Mucosa of descending colon (tissue), 3 donors: ENCODE data around the gene HSD17B7. TPM values are rescaled to one million over a fixed set of nuclear protein-coding genes. Genes with fewer than 3 reads are reported as not detected.
"Not testable (repeated sequence)": the region's sequence is repeated elsewhere in the genome, so short reads cannot be mapped to it uniquely, and the experiment has no call there.

Experiments
- ATAC-seq: fragments of 200-7000 bp; cut with Tn5 transposase; one replicate; pipeline ENCODE4 v1.9.1; 2020; ENCODE audit warnings: mild to moderate bottlenecking, moderate library complexity
- DNase-seq, 3 donors: peaks; one replicate each; pipeline ENCODE4 v3.0.0-alpha.2; 2020
- H3K36me3 ChIP-seq: fragments of 200-600 bp; one replicate; pipeline ENCODE4 v1.8.0; 2021; ENCODE audit warnings: low read depth, mild to moderate bottlenecking
- H3K4me1 ChIP-seq: fragments of 200-600 bp; one replicate; pipeline ENCODE4 v1.8.0; 2021; ENCODE audit warnings: low read depth, mild to moderate bottlenecking
- H3K4me3 ChIP-seq: fragments of 200-600 bp; one replicate; pipeline ENCODE4 v1.8.0; 2021; ENCODE audit warnings: mild to moderate bottlenecking
- H3K9me3 ChIP-seq: fragments of 200-600 bp; one replicate; pipeline ENCODE4 v1.8.0; 2021; ENCODE audit warnings: mild to moderate bottlenecking
- intact Hi-C, 2 donors: fragments of 100-400 bp; cut with DNase I in 1 of 2; cut with micrococcal nuclease in 1 of 2; formaldehyde crosslinking; loops; one replicate each; pipeline versions ENCODE4 v1.11.0 to v1.11.1; 2022; cut with DNase I, micrococcal nuclease
- long read RNA-seq, 2 donors: library from polyadenylated mRNA; unstranded; transcript quantifications; one replicate each; pipeline ENCODE4 v2.0.0, GENCODE V29; 2019 to 2021
- total RNA-seq, 3 donors: library from RNA; stranded (reverse); fragmentation: NEBNext Ultra II Directional in 2 of 3; extraction: Animal tissue kit (Norgen Biotek cat#: 25700) in 2 of 3; gene quantifications; one replicate each; pipeline versions ENCODE4 v1.2.1 to v1.2.4, GENCODE V29; 2021 to 2023
- TF ChIP-seq, protein P1 (sequence below): fragments of 200-600 bp; IDR thresholded peaks from one replicate; pipeline ENCODE4 v1.8.0; 2022; ENCODE audit warnings: antibody characterized with exemption, mild to moderate bottlenecking
- donor health status: DM: no; HTN: no; CAD: no; lungs with moderate emphysema.
- donor health status: DM: no; HTN: no; CAD: no.
- donor health status: DM: no; HTN: yes; CAD: no.

HSD17B7 gene, protein sequence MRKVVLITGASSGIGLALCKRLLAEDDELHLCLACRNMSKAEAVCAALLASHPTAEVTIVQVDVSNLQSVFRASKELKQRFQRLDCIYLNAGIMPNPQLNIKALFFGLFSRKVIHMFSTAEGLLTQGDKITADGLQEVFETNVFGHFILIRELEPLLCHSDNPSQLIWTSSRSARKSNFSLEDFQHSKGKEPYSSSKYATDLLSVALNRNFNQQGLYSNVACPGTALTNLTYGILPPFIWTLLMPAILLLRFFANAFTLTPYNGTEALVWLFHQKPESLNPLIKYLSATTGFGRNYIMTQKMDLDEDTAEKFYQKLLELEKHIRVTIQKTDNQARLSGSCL
- 10 to 100 TPM; 20.8 to 22.2 (median 21.3) TPM for total RNA-seq
- long read RNA-seq, donor 1, partial matches to known transcripts = 0 of 7 reads
- long read RNA-seq, donor 1, other reads (novel, unspliced or antisense) = 3 of 7 reads
- long read RNA-seq, donor 2, transcript HSD17B7-201 (9 exons, 1,190 nt) = major isoform, 23 of 23 reads
- long read RNA-seq, donor 2, partial matches to known transcripts = 0 of 23 reads
- long read RNA-seq, donor 2, other reads (novel, unspliced or antisense) = 0 of 23 reads

DNA sequence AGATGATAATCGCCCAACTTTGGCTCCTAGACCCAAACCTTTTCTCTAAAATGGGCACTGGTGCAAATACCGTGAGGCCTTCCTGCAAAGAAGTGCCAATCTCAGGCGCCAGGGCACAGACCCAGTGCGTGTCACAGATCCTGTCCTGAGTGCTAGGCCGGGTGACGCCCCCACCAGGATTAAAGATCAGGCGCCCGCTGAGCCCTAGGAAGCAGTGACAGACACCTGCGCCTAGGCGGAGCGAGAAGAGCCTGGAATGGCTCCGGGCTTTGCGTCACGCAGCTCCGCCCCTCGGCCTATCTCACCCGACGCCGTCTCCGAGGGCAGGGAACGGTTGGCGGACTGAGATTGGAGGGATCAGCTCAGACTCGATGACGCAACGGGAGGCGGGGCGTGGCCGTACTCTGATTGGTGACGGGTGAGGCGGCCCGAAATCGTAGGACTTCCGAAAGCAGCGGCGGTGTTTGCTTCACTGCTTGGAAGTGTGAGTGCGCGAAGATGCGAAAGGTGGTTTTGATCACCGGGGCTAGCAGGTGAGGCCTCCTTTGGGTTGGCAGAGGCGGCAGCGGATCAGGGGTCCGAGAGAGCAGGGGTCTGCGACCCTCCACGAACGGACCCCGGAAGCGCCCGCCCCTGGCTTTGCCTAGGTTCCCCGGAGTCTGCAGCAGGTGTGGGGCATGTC lies at the start of gene HSD17B7:
Gene HSD17B7, plus strand, starts transcription at position 400 of the 682 bp plus-strand sequence. Its CDS starts 99 bp downstream, at position 499.
- ATAC-seq = peak; percentile 99
- H3K4me1 ChIP-seq, H3K9me3 ChIP-seq, intact Hi-C loops, H3K4me3 ChIP-seq, H3K36me3 ChIP-seq: not testable (repeated sequence)
- DNase-seq = peak; percentile 90 to 92 (median 91)

DNA sequence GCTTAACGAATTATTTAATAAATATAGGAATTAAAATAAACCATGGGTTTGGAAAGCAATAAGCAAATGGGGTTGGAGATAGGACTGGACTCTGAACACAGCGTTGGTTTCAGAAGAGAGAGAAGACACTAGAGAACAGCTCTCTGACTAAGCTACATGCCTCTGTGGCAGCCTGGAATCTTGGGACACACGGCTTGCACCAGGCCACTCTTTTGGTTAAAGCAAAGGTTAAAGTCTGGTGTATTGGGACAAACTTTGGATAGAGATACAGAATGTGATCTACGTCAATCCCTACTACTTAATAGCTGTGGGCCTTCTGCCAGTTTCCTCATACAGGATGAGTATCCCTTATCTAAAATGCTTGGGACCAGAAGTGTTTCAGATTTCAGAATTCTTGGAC lies 49.7 kb upstream of the HSD17B7 start:
- TF ChIP-seq, protein P1, sequence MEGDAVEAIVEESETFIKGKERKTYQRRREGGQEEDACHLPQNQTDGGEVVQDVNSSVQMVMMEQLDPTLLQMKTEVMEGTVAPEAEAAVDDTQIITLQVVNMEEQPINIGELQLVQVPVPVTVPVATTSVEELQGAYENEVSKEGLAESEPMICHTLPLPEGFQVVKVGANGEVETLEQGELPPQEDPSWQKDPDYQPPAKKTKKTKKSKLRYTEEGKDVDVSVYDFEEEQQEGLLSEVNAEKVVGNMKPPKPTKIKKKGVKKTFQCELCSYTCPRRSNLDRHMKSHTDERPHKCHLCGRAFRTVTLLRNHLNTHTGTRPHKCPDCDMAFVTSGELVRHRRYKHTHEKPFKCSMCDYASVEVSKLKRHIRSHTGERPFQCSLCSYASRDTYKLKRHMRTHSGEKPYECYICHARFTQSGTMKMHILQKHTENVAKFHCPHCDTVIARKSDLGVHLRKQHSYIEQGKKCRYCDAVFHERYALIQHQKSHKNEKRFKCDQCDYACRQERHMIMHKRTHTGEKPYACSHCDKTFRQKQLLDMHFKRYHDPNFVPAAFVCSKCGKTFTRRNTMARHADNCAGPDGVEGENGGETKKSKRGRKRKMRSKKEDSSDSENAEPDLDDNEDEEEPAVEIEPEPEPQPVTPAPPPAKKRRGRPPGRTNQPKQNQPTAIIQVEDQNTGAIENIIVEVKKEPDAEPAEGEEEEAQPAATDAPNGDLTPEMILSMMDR = no peak
- no peaks in the 10 kb centered on the region for H3K9me3 ChIP-seq
- no peaks in the 10 kb centered on the region for H3K36me3 ChIP-seq
- ATAC-seq (peak; percentile 99), DNase-seq (peak in 2 of 3 donors; percentile 38 to 93)
- intact Hi-C loops = no loop called here
- H3K4me3 ChIP-seq = no peak overlapping the region
- H3K4me1 ChIP-seq = peaks cover 12% of the 10 kb centered on the region

DNA sequence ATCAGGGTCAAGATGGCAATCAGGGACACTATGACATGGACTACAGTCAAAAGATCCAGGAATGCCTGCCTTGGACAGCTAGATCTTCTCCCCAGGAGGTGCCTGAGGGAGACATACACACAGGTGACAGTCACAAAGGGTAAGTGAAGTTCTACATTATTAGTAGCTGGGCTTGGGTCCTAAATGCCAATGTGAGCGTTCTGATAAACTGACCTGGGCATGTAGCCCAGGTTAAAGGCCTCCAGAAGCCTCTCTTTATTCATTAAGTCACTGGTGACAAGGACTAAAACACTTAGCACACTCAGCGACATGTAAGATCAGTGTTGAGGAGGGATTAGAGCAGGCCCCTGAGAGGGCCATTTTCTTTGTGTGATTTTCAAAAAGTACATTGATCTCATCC lies 48.9 kb upstream of the HSD17B7 start:
- H3K4me1 ChIP-seq = peaks cover 12% of the 10 kb centered on the region
- DNase-seq (no peak), ATAC-seq (no peak)
- H3K4me3 ChIP-seq = no peak overlapping the region
- H3K9me3 ChIP-seq = no peaks in the 10 kb centered on the region
- intact Hi-C loops = no loop called here
- no peaks in the 10 kb centered on the region for H3K36me3 ChIP-seq
- TF ChIP-seq, protein P1 = no peak

DNA sequence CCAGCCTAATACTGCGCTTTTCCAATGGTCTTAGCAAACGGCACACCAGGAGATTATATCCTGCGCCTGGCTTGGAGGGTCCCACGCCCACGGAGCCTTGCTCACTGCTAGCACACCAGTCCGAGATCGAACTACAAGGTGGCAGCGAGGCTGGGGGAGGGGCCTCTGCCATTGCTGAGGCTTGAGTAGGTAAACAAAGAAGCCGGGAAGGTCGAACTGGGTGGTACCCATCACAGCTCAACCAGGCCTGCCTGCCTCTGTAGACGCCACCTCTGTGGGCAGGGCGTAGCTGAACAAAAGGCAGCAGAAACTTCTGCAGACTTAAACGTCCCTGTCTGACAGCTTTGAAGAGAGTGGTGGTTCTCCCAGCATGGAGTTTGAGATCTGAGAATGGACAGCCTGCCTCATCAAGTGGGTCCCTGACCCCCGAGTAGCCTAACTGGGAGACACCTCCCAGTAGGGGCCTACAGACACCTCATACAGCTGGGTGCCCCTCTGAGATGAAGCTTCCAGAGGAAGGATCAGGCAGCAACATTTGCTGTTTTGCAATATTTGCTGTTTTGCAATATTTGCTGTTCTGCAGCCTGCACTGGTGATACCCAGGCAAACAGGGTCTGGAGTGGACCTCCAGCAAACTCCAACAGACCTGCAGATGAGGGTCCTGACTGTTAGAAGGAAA lies 44.1 kb upstream of the HSD17B7 start:
- H3K4me3 ChIP-seq, intact Hi-C loops, ATAC-seq: not testable (repeated sequence)

DNA sequence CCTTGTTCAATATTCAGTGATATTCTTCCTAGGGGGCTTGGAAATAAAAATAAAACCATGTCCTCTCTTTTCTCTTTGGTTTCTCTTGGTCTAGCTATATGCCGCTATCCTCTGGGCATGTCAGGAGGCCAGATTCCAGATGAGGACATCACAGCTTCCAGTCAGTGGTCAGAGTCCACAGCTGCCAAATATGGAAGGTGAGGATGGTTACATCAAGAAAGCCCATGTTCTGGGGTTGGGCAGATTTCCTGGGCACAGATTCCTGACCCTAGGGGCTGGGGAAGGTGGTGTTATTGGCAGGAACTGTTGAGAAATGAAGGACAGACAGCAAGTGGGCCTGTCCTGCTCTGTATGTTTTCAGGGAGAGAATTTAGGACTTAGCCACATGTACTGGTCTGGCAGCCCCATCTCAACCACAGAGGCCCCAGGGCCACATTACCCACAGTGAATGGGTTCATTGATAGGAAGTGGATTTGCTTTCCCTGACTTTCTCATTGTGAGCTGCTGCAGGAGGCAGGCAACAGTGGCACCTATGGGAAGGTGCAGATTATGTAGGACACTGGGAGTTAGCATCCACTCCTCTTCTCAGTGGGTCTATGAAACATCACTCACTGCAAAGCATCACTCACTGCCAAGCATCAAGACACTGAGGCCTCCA lies 37.4 kb upstream of the HSD17B7 start:
- no peaks in the 10 kb centered on the region for H3K4me1 ChIP-seq
- ATAC-seq (no peak), DNase-seq (no peak)
- intact Hi-C loops = no loop called here
- TF ChIP-seq, protein P1 = no peak
- no peaks in the 10 kb centered on the region for H3K9me3 ChIP-seq
- H3K4me3 ChIP-seq = no peak overlapping the region
- H3K36me3 ChIP-seq = no peaks in the 10 kb centered on the region

More for the DNA sequence above, 44.1 kb upstream of the HSD17B7 start:
- DNase-seq, H3K9me3 ChIP-seq, H3K36me3 ChIP-seq, H3K4me1 ChIP-seq: not testable (repeated sequence)

DNA sequence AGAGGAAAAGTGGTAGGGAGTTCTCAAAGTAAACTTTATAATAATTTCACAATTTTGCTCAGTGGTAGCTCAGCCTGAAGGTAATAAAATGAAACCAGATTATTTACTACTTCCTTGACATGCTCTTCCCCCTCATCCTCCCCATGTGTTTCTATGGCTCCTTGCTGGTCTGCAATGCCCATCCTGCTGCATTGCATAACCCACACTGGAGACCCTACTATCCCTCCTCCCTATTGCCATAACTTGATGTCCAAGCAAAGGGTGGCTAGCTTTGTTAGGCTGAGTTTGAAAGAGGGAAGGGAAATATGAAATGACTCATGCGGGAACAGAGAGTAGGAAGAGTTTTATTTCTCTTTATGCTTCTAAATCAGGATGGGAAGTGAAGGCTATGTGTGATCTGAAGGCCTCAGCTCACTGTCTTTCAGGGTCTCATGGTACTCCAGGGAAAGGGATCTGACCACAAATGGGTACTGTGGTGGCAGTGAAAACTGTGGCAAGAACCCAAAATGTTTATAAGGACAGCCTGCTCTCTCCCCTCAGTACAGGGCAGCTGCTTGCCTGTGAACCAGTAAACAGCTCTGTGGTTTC lies 36.4 kb upstream of the HSD17B7 start:
- no peak for ATAC-seq
- Histone ChIP-seq H3K9me3 (no peaks in the 10 kb centered on the region), H3K4me3 (no peak overlapping the region), H3K4me1 (no peaks in the 10 kb centered on the region), H3K36me3 (no peaks in the 10 kb centered on the region)
- intact Hi-C loops = no loop called here
- no peak for DNase-seq
- TF ChIP-seq, protein P1 = no peak
